Measurements from ENCODE around the gene CCDC83. TPM values are rescaled to one million over a fixed set of nuclear protein-coding genes. Genes with fewer than 3 reads are reported as not detected.

Gene CCDC83
- total and polyA plus RNA-seq, 2 donors (not counting 1 experiment from before 2014, with no cell fraction given), result under 0.01 TPM; not detected in 1

- Histone ChIP-seq H3K4me1 (ENCODE audit: control insufficient read depth, extremely low read depth, insufficient read depth, low read length) (no peaks in the 10 kb centered on the region), H3K36me3 (ENCODE audit: control insufficient read depth, insufficient read depth, low read length) (no peaks in the 10 kb centered on the region), H3K27me3 (ENCODE audit: control insufficient read depth, insufficient read depth, low read length) (peaks cover 3% of the 10 kb centered on the region), H3K27ac (ENCODE audit: insufficient read depth, low read length) (no peak overlapping the region), H3K4me2 (ENCODE audit: extremely low read depth, insufficient read depth, low read length) (no peak overlapping the region), H3K9ac (ENCODE audit: insufficient read depth, low read length) (no peak overlapping the region), H3K4me3 (replicated peaks in 1 of 4; ENCODE audit: control extremely low read depth in 1 of 4, insufficient read depth in 1 of 4, low read depth in 3 of 4, low read length in 4 of 4) (no peak overlapping the region), H3K79me2 (ENCODE audit: control insufficient read depth, insufficient read depth, low read length) (no peaks in the 10 kb centered on the region), H4K20me1 (ENCODE audit: control insufficient read depth, extremely low read depth, insufficient read depth, low read length) (no peaks in the 10 kb centered on the region), H3K9me3 (ENCODE audit: control insufficient read depth, insufficient read depth, low read depth, low read length) (no peaks in the 10 kb centered on the region), H2AFZ (ENCODE audit: low read length) (no peak overlapping the region)
- no peak for DNase-seq (ENCODE audit: low read depth in 2 of 2)
- TF ChIP-seq EZH2 (IDR thresholded peaks at IDR 0.05; ENCODE audit: low read length, missing control alignments) (no peak), CTCF (conservative IDR thresholded peaks at IDR 0.05 in 1 of 2, IDR thresholded peaks at IDR 0.05 in 1 of 2; ENCODE audit: low read depth in 1 of 2, low read length in 2 of 2) (no peak)
These were observed 59.2 kb downstream of the CCDC83 start for GRCh38 chr11:85914425-85914824.

- no peak overlapping the region for H3K9ac ChIP-seq (ENCODE audit: insufficient read depth, low read length)
- no peak overlapping the region for H3K27ac ChIP-seq (ENCODE audit: insufficient read depth, low read length)
- no peak overlapping the region for H3K4me3 ChIP-seq (replicated peaks in 1 of 4; ENCODE audit: control extremely low read depth in 1 of 4, insufficient read depth in 1 of 4, low read depth in 3 of 4, low read length in 4 of 4)
- no peaks in the 10 kb centered on the region for H3K36me3 ChIP-seq (ENCODE audit: control insufficient read depth, insufficient read depth, low read length)
- H4K20me1 ChIP-seq (ENCODE audit: control insufficient read depth, extremely low read depth, insufficient read depth, low read length), result no peaks in the 10 kb centered on the region
- H3K4me2 ChIP-seq (ENCODE audit: extremely low read depth, insufficient read depth, low read length), result no peak overlapping the region
- H3K27me3 ChIP-seq (ENCODE audit: control insufficient read depth, insufficient read depth, low read length), result peaks cover 9% of the 10 kb centered on the region
- no peaks in the 10 kb centered on the region for H3K4me1 ChIP-seq (ENCODE audit: control insufficient read depth, extremely low read depth, insufficient read depth, low read length)
- H3K79me2 ChIP-seq (ENCODE audit: control insufficient read depth, insufficient read depth, low read length), result no peaks in the 10 kb centered on the region
- H3K9me3 ChIP-seq (ENCODE audit: control insufficient read depth, insufficient read depth, low read depth, low read length), result no peaks in the 10 kb centered on the region
- no peak for DNase-seq (ENCODE audit: low read depth in 2 of 2)
- H2AFZ ChIP-seq (ENCODE audit: low read length), result no peak overlapping the region
- TF ChIP-seq CTCF (conservative IDR thresholded peaks at IDR 0.05 in 1 of 2, IDR thresholded peaks at IDR 0.05 in 1 of 2; ENCODE audit: low read depth in 1 of 2, low read length in 2 of 2) (no peak), EZH2 (IDR thresholded peaks at IDR 0.05; ENCODE audit: low read length, missing control alignments) (no peak)
These were observed 64.0 kb downstream of the CCDC83 start for GRCh38 chr11:85918910-85919794.

GRCh38 chr11:85922367-85922766, 67.2 kb downstream of the CCDC83 start:
- H4K20me1 ChIP-seq (ENCODE audit: control insufficient read depth, extremely low read depth, insufficient read depth, low read length), result no peaks in the 10 kb centered on the region
- no peaks in the 10 kb centered on the region for H3K36me3 ChIP-seq (ENCODE audit: control insufficient read depth, insufficient read depth, low read length)
- TF ChIP-seq EZH2 (IDR thresholded peaks at IDR 0.05; ENCODE audit: low read length, missing control alignments) (no peak), CTCF (conservative IDR thresholded peaks at IDR 0.05 in 1 of 2, IDR thresholded peaks at IDR 0.05 in 1 of 2; ENCODE audit: low read depth in 1 of 2, low read length in 2 of 2) (no peak)
- no peak for DNase-seq (ENCODE audit: low read depth in 2 of 2)
- H3K27ac ChIP-seq (ENCODE audit: insufficient read depth, low read length), result no peak overlapping the region
- H3K4me2 ChIP-seq (ENCODE audit: extremely low read depth, insufficient read depth, low read length), result no peak overlapping the region
- no peaks in the 10 kb centered on the region for H3K4me1 ChIP-seq (ENCODE audit: control insufficient read depth, extremely low read depth, insufficient read depth, low read length)
- H3K9me3 ChIP-seq (ENCODE audit: control insufficient read depth, insufficient read depth, low read depth, low read length), result no peaks in the 10 kb centered on the region
- no peak overlapping the region for H2AFZ ChIP-seq (ENCODE audit: low read length)
- H3K4me3 ChIP-seq (replicated peaks in 1 of 4; ENCODE audit: control extremely low read depth in 1 of 4, insufficient read depth in 1 of 4, low read depth in 3 of 4, low read length in 4 of 4), result no peak overlapping the region
- H3K9ac ChIP-seq (ENCODE audit: insufficient read depth, low read length), result no peak overlapping the region
- H3K79me2 ChIP-seq (ENCODE audit: control insufficient read depth, insufficient read depth, low read length), result no peaks in the 10 kb centered on the region
- peaks cover 9% of the 10 kb centered on the region for H3K27me3 ChIP-seq (ENCODE audit: control insufficient read depth, insufficient read depth, low read length)

Measured in fibroblast of lung (primary cell).